HUES64 (cell line): ENCODE measurements around the gene ZGPAT.
A peak's percentile ranks its signal among the peaks of the same experiment; 100 is the strongest.

Experiments used
- H3K27ac ChIP-seq: 2 replicates; pipeline ENCODE4 v1.7.0; 2013; ENCODE audit warnings: low read depth, low read length, inconsistent platforms
- H3K27me3 ChIP-seq: 2 replicates; pipeline ENCODE4 v1.6.1; 2013; ENCODE audit warnings: mild to moderate bottlenecking, low read length; ENCODE audit not compliant: insufficient read depth
- H3K36me3 ChIP-seq: 2 replicates; pipeline ENCODE4 v1.6.1; 2013; ENCODE audit warnings: mild to moderate bottlenecking, low read length; ENCODE audit not compliant: insufficient read depth
- H3K4me1 ChIP-seq: 2 replicates; pipeline ENCODE4 v1.6.1; 2013; ENCODE audit warnings: mild to moderate bottlenecking, low read length, moderate library complexity; ENCODE audit not compliant: insufficient read depth
- H3K4me3 ChIP-seq: 2 replicates; pipeline ENCODE4 v1.5.1; 2013; ENCODE audit warnings: mild to moderate bottlenecking, low read length, moderate library complexity
- H3K9ac ChIP-seq: 2 replicates; pipeline ENCODE4 v1.6.1; 2013; ENCODE audit warnings: mild to moderate bottlenecking, low read depth, low read length
- H3K9me3 ChIP-seq: 2 replicates; pipeline ENCODE4 v1.6.1; 2013; ENCODE audit warnings: low read depth, low read length; ENCODE audit not compliant: insufficient read depth
- WGBS: fragments of 150-250, 120-280 bp; methylation state at CpG from one replicate; pipeline ENCODE4 v1.1.7; 2013; ENCODE audit warnings: missing lambda C conversion rate; 5-methylcytosine and 5-hydroxymethylcytosine counted together

The ZGPAT gene

GRCh38 chr20:63767456-63767855 is 59.6 kb downstream of the ZGPAT start:
- Histone ChIP-seq H3K27ac (no peak overlapping the region), H3K27me3 (no peaks in the 10 kb centered on the region), H3K9me3 (no peaks in the 10 kb centered on the region), H3K36me3 (peaks cover 13% of the 10 kb centered on the region), H3K4me3 (no peak overlapping the region), H3K9ac (no peak overlapping the region), H3K4me1 (no peaks in the 10 kb centered on the region)
- WGBS = 89% methylated on average over 18 of the region's 18 CpGs

GRCh38 chr20:63767886-63768285 is 60.0 kb downstream of the ZGPAT start:
- Histone ChIP-seq H3K27me3 (no peaks in the 10 kb centered on the region), H3K4me3 (no peak overlapping the region), H3K27ac (no peak overlapping the region), H3K4me1 (no peaks in the 10 kb centered on the region), H3K9me3 (no peaks in the 10 kb centered on the region), H3K36me3 (peaks cover 13% of the 10 kb centered on the region), H3K9ac (no peak overlapping the region)
- WGBS = 95% methylated on average over 7 of the region's 7 CpGs

GRCh38 chr20:63768591-63769515 is 61.0 kb downstream of the ZGPAT start:
- H3K9me3 ChIP-seq = no peaks in the 10 kb centered on the region
- H3K27me3 ChIP-seq = no peaks in the 10 kb centered on the region
- H3K36me3 ChIP-seq = peaks cover 13% of the 10 kb centered on the region
- no peak overlapping the region for H3K4me3 ChIP-seq
- H3K9ac ChIP-seq = no peak overlapping the region
- H3K27ac ChIP-seq = no peak overlapping the region
- 97% methylated on average over 26 of the region's 26 CpGs for WGBS
- H3K4me1 ChIP-seq = no peaks in the 10 kb centered on the region

- H3K4me3 ChIP-seq = no peak overlapping the region
- H3K27me3 ChIP-seq = no peaks in the 10 kb centered on the region
- no peaks in the 10 kb centered on the region for H3K9me3 ChIP-seq
- H3K4me1 ChIP-seq = no peaks in the 10 kb centered on the region
- H3K27ac ChIP-seq = no peak overlapping the region
- H3K36me3 ChIP-seq = peaks cover 13% of the 10 kb centered on the region
- WGBS = 96% methylated on average over 31 of the region's 31 CpGs
- H3K9ac ChIP-seq = no peak overlapping the region
Observed at GRCh38 chr20:63769891-63770474, 62.1 kb downstream of the ZGPAT start.

- Histone ChIP-seq H3K9ac (no peak overlapping the region), H3K36me3 (peaks cover 13% of the 10 kb centered on the region), H3K27ac (no peak overlapping the region), H3K4me1 (peaks cover 7% of the 10 kb centered on the region; the same call in 1 of the 2 replicates), H3K9me3 (no peaks in the 10 kb centered on the region), H3K27me3 (no peaks in the 10 kb centered on the region), H3K4me3 (no peak overlapping the region)
- WGBS = 94% methylated on average over 52 of the region's 52 CpGs
Observed at GRCh38 chr20:63771046-63771707, 63.3 kb downstream of the ZGPAT start.

- Histone ChIP-seq H3K36me3 (peaks cover 8% of the 10 kb centered on the region; the same call in 1 of the 2 replicates), H3K9me3 (no peaks in the 10 kb centered on the region), H3K9ac (no peak overlapping the region), H3K4me1 (peaks cover 7% of the 10 kb centered on the region; the same call in 1 of the 2 replicates), H3K27ac (no peak overlapping the region), H3K27me3 (no peaks in the 10 kb centered on the region), H3K4me3 (no peak overlapping the region)
- WGBS = 92% methylated on average over 20 of the region's 20 CpGs
Observed at GRCh38 chr20:63772781-63773518, 65.1 kb downstream of the ZGPAT start.

- Histone ChIP-seq H3K9ac (no peak overlapping the region), H3K4me1 (peaks cover 10% of the 10 kb centered on the region; the same call in 1 of the 2 replicates), H3K27ac (no peak overlapping the region), H3K36me3 (peaks cover 5% of the 10 kb centered on the region; the same call in 1 of the 2 replicates), H3K9me3 (no peaks in the 10 kb centered on the region), H3K4me3 (no peak overlapping the region), H3K27me3 (no peaks in the 10 kb centered on the region)
- 94% methylated on average over 31 of the region's 33 CpGs for WGBS
Observed at GRCh38 chr20:63773571-63774241, 65.9 kb downstream of the ZGPAT start.

GRCh38 chr20:63774306-63774705 is 66.5 kb downstream of the ZGPAT start:
- Histone ChIP-seq H3K9ac (no peak overlapping the region), H3K27me3 (no peaks in the 10 kb centered on the region), H3K36me3 (no peaks in the 10 kb centered on the region), H3K4me1 (peaks cover 10% of the 10 kb centered on the region; the same call in 1 of the 2 replicates), H3K9me3 (no peaks in the 10 kb centered on the region), H3K27ac (no peak overlapping the region), H3K4me3 (no peak overlapping the region)
- WGBS = 93% methylated on average over 14 of the region's 15 CpGs

- no peaks in the 10 kb centered on the region for H3K9me3 ChIP-seq
- H3K4me3 ChIP-seq = peak overlapping the region; percentile 57
- H3K4me1 ChIP-seq = peaks cover 10% of the 10 kb centered on the region; the same call in 1 of the 2 replicates
- 7% methylated on average over 67 of the region's 67 CpGs for WGBS
- no peaks in the 10 kb centered on the region for H3K36me3 ChIP-seq
- H3K27me3 ChIP-seq = no peaks in the 10 kb centered on the region
- H3K9ac ChIP-seq = peak overlapping the region; percentile 46
- H3K27ac ChIP-seq = peak overlapping the region; percentile 59; the same call in 1 of the 2 replicates
Observed at GRCh38 chr20:63775096-63775978, 67.5 kb downstream of the ZGPAT start.
